Suprapubic skin (tissue), 4 donors: ENCODE data around the gene RGS7. TPM values are rescaled to one million over a fixed set of nuclear protein-coding genes. Genes with fewer than 3 reads are reported as not detected.

ENCODE experiments used
- DNase-seq, 2 donors: peaks; one replicate each; pipeline ENCODE4 v3.0.0-alpha.2; 2019; ENCODE audit warnings: low spot score in 2 of 2
- H3K27ac ChIP-seq: fragments of 200-600 bp; sonication (generic); one replicate; pipeline ENCODE4 v1.5.1; 2019
- H3K27me3 ChIP-seq: fragments of 200-600 bp; sonication (generic); one replicate; pipeline ENCODE4 v1.5.1; 2019
- H3K36me3 ChIP-seq: fragments of 200-600 bp; sonication (generic); one replicate; pipeline ENCODE4 v1.5.1; 2019
- H3K4me1 ChIP-seq: fragments of 200-600 bp; sonication (generic); one replicate; pipeline ENCODE4 v1.5.1; 2019
- H3K4me3 ChIP-seq: fragments of 200-600 bp; sonication (generic); one replicate; pipeline ENCODE4 v1.5.1; 2019; ENCODE audit warnings: mild to moderate bottlenecking
- H3K9me3 ChIP-seq: fragments of 200-600 bp; sonication (generic); one replicate; pipeline ENCODE4 v1.5.1; 2019
- EP300 ChIP-seq: sonication (generic); formaldehyde crosslinking; IDR thresholded peaks from one replicate; pipeline ENCODE4 v1.6.1; 2017; ENCODE audit warnings: antibody characterized with exemption
- POLR2A ChIP-seq, 2 donors: fragments of 450-650 bp; IDR thresholded peaks; one replicate each; pipeline ENCODE4 v1.6.1; 2017; ENCODE audit warnings: antibody characterized with exemption in 2 of 2, mild to moderate bottlenecking in 2 of 2, moderate library complexity in 2 of 2
- POLR2AphosphoS5 ChIP-seq, 3 donors: sonication (generic); formaldehyde crosslinking; IDR thresholded peaks; one replicate each; pipeline ENCODE4 v1.6.1; 2017; ENCODE audit warnings: antibody characterized with exemption in 3 of 3
- WGBS: methylation state at CpG from one replicate; pipeline ENCODE4 v1.1.5; 2018; 5-methylcytosine and 5-hydroxymethylcytosine counted together
- total RNA-seq, 4 donors: library from RNA; depleted of rRNA; stranded (reverse); fragments of >200 nt; gene quantifications; one replicate each; pipeline ENCODE4 v1.1.0, GENCODE V29; 2016
- TF ChIP-seq, protein P1 (sequence below), 2 donors: fragments of 200-600 bp in 1 of 2; fragments of 450-650 bp in 1 of 2; sonication (generic) in 1 of 2; IDR thresholded peaks; one replicate each; pipeline ENCODE4 v1.5.1; 2016 to 2019; ENCODE audit warnings: antibody characterized with exemption in 2 of 2, mild to moderate bottlenecking in 1 of 2, moderate library complexity in 1 of 2

RGS7 gene
- total RNA-seq, 4 donors from 2014 or later: not detected

GRCh38 chr1:241375886-241376285 is 18.9 kb upstream of the RGS7 start:
- no peak overlapping the region for H3K27ac ChIP-seq
- H3K4me1 ChIP-seq: no peaks in the 10 kb centered on the region
- H3K36me3 ChIP-seq: no peaks in the 10 kb centered on the region
- 66% methylated on average over 3 of the region's 3 CpGs for WGBS
- H3K27me3 ChIP-seq: no peaks in the 10 kb centered on the region
- H3K4me3 ChIP-seq: no peak overlapping the region
- TF ChIP-seq EP300: no peak
- no peak for TF ChIP-seq POLR2AphosphoS5 (IDR thresholded peaks at IDR 0.05)
- no peak for TF ChIP-seq POLR2A (IDR thresholded peaks at IDR 0.05)
- TF ChIP-seq, protein P1, sequence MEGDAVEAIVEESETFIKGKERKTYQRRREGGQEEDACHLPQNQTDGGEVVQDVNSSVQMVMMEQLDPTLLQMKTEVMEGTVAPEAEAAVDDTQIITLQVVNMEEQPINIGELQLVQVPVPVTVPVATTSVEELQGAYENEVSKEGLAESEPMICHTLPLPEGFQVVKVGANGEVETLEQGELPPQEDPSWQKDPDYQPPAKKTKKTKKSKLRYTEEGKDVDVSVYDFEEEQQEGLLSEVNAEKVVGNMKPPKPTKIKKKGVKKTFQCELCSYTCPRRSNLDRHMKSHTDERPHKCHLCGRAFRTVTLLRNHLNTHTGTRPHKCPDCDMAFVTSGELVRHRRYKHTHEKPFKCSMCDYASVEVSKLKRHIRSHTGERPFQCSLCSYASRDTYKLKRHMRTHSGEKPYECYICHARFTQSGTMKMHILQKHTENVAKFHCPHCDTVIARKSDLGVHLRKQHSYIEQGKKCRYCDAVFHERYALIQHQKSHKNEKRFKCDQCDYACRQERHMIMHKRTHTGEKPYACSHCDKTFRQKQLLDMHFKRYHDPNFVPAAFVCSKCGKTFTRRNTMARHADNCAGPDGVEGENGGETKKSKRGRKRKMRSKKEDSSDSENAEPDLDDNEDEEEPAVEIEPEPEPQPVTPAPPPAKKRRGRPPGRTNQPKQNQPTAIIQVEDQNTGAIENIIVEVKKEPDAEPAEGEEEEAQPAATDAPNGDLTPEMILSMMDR (IDR thresholded peaks at IDR 0.05): no peak
- DNase-seq: no peak
- no peaks in the 10 kb centered on the region for H3K9me3 ChIP-seq

GRCh38 chr1:241366196-241366595 is 9.2 kb upstream of the RGS7 start:
- Histone ChIP-seq H3K9me3 (peaks cover 3% of the 10 kb centered on the region), H3K4me3 (no peak overlapping the region), H3K27ac (no peak overlapping the region), H3K27me3 (no peaks in the 10 kb centered on the region), H3K36me3 (no peaks in the 10 kb centered on the region), H3K4me1 (no peaks in the 10 kb centered on the region)
- no peak for TF ChIP-seq POLR2AphosphoS5 (IDR thresholded peaks at IDR 0.05)
- TF ChIP-seq, protein P1 (IDR thresholded peaks at IDR 0.05): no peak
- TF ChIP-seq POLR2A (IDR thresholded peaks at IDR 0.05): no peak
- TF ChIP-seq EP300: no peak
- WGBS: 91% methylated on average over 4 of the region's 4 CpGs
- DNase-seq: no peak

DNA sequence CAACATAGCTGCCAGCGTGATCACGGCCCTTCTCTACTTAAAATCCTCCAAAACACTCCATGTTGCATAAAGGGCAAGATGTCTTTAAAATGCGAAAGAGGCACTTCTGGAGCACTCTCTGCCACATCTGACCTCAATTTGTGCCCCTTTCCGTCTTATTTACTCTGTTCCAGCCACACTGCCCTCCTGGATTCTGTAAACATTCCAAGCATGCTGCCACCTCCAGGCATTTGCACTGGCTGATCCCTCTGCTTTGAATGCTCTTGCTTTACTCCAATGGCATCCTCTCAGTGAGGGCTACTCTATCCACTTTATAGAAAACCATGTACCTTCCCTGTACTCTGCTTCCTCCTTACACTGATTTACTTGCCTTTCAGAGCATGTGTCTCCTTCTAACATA is 5.3 kb upstream of the RGS7 start:
- DNase-seq: no peak
- no peak overlapping the region for H3K4me3 ChIP-seq
- peaks cover 1% of the 10 kb centered on the region for H3K4me1 ChIP-seq
- TF ChIP-seq EP300 (no peak), POLR2A (IDR thresholded peaks at IDR 0.05) (no peak), POLR2AphosphoS5 (IDR thresholded peaks at IDR 0.05) (no peak)
- TF ChIP-seq, protein P1 (IDR thresholded peaks at IDR 0.05): no peak
- no peaks in the 10 kb centered on the region for H3K27me3 ChIP-seq
- H3K27ac ChIP-seq: no peak overlapping the region
- H3K36me3 ChIP-seq: no peaks in the 10 kb centered on the region
- WGBS: 76% methylated on average over 4 of the region's 4 CpGs
- H3K9me3 ChIP-seq: peaks cover 3% of the 10 kb centered on the region

- 8% methylated on average over 24 of the region's 33 CpGs for WGBS
- peaks cover 13% of the 10 kb centered on the region for H3K4me1 ChIP-seq
- no peaks in the 10 kb centered on the region for H3K36me3 ChIP-seq
- H3K4me3 ChIP-seq: peak overlapping the region; percentile 52
- no peak overlapping the region for H3K27ac ChIP-seq
- no peak for DNase-seq
- H3K9me3 ChIP-seq: no peaks in the 10 kb centered on the region
- TF ChIP-seq, protein P1 (IDR thresholded peaks at IDR 0.05): no peak
- TF ChIP-seq POLR2AphosphoS5 (IDR thresholded peaks at IDR 0.05): no peak
- TF ChIP-seq EP300: no peak
- no peak for TF ChIP-seq POLR2A (IDR thresholded peaks at IDR 0.05)
- H3K27me3 ChIP-seq: peaks cover 13% of the 10 kb centered on the region
Observed at GRCh38 chr1:241357366-241358340, 648 bp upstream of the RGS7 start.

DNA sequence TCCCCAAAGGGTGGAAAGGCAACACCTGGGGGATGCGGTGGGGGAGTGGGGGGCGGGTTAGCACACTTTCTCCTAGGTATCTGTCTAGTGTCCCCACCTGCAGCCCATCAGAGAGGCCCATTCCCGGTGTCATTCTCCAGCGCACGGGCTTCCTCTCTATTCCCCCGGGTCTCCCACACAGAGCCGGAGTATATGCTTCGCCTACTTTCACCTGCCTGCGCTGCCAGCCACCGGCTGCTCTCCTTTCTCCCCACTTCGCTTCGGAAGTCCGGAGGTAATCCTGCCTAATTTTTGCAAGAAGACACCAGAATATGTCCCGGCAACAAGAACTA is 852 bp downstream of the RGS7 start:
- no peak overlapping the region for H3K27ac ChIP-seq
- no peaks in the 10 kb centered on the region for H3K36me3 ChIP-seq
- 9% methylated on average over 13 of the region's 14 CpGs for WGBS
- H3K27me3 ChIP-seq: peaks cover 13% of the 10 kb centered on the region
- no peak for DNase-seq
- peak overlapping the region; percentile 52 for H3K4me3 ChIP-seq
- H3K9me3 ChIP-seq: no peaks in the 10 kb centered on the region
- H3K4me1 ChIP-seq: peaks cover 13% of the 10 kb centered on the region
- TF ChIP-seq POLR2AphosphoS5 (IDR thresholded peaks at IDR 0.05) (no peak), EP300 (no peak), POLR2A (IDR thresholded peaks at IDR 0.05) (no peak)
- TF ChIP-seq, protein P1 (IDR thresholded peaks at IDR 0.05): no peak
